ENCODE data around the gene KPTN.
A peak's percentile ranks its signal among the peaks of the same experiment; 100 is the strongest.

The KPTN gene

DNA sequence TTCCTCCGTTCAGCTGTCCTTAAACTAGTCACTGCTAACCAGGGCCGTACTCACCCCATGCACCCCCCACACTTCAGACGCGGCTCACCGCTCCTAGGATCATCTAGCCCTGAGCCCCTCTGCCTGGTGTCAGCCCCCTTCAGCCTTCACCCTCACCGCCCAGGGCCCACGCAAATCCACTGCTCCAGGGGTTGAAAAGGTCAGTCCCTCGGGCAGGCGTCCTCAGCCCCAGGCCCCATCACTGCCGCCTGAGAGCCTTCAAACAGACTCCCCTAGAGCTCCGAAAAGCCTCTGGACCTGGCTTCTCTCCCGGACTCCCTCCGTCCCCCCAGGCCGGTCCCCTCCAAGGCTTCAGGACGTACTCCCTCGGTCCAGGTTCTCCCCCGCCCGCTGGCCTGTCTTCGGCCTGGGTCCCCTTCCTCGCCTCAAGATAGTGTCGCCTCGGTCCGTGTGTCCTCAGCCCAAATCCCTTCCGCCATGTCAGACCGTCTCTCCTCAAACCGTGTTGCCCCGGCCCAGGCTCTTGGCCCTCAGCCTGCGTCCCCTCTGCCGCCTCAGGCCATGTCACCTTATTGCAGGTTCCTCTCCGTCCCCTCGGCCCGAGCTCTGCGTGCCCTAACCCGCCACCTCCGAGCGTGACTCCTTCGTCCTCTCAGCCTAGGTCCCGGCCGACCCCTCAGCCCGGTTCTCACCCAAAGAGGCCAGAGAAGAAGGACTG, 30.3 kb upstream of the KPTN start:
- in situ Hi-C loops (cut with HindIII; ENCODE audit: low sequenced_read_pairs): no loop called here
- peak overlapping the region; percentile 100 for H3K4me3 ChIP-seq (ENCODE audit: low read depth, low read length)
- no peak for TF ChIP-seq CTCF (IDR thresholded peaks at IDR 0.05; ENCODE audit: low read depth, low read length, missing control alignments)
- no peak for DNase-seq (ENCODE audit: low read depth)

GRCh38 chr19:47512948-47513319, 28.9 kb upstream of the KPTN start:
- H3K4me3 ChIP-seq (ENCODE audit: low read depth, low read length): no peak overlapping the region
- TF ChIP-seq CTCF (IDR thresholded peaks at IDR 0.05; ENCODE audit: low read depth, low read length, missing control alignments): no peak
- in situ Hi-C loops (cut with HindIII; ENCODE audit: low sequenced_read_pairs): no loop called here

DNA sequence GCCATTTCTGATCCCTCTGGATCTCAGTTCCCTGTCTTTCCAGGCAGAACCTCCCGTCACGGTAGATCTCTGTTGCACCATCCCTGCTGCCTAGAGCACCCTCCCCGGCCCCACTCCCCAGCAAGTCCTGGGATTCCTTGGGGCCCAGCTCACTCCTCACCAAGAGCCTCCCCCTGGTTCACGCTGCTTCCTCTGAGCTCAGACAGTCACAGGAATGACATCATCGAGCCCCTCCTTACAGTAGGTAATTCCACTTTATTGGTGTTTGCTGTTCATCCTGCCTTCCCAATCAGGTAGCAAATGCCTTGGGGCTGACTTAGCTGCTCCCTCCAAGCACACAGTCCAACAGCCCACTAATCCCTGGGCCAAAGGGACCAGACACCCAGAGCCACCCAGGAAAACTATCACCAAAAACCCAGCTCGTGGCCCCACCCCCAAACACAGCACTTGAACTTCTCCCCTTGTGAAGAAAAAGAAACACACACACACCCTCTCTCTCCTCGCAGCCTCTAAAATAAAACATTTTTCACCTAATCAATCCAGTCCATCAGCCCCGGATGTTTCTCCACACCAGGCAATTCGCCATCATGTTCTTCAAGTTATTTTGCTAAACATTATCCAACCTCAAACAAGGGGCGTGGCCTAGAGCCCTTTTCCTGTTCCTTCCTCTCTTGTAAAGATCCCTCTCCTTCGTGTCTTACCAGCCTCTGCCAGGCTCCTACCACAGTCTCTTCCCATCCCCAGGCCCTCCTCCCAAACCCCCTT, 28.3 kb upstream of the KPTN start:
- no peak for DNase-seq (ENCODE audit: low read depth)
- in situ Hi-C loops (cut with HindIII; ENCODE audit: low sequenced_read_pairs): no loop called here
- no peak for TF ChIP-seq CTCF (IDR thresholded peaks at IDR 0.05; ENCODE audit: low read depth, low read length, missing control alignments)
- H3K4me3 ChIP-seq (ENCODE audit: low read depth, low read length): no peak overlapping the region

More at GRCh38 chr19:47512948-47513319, 28.9 kb upstream of the KPTN start:
- DNase-seq (ENCODE audit: low read depth): no peak

GRCh38 chr19:47511681-47512080, 27.7 kb upstream of the KPTN start:
- TF ChIP-seq CTCF (IDR thresholded peaks at IDR 0.05; ENCODE audit: low read depth, low read length, missing control alignments): no peak
- no peak overlapping the region for H3K4me3 ChIP-seq (ENCODE audit: low read depth, low read length)
- DNase-seq (ENCODE audit: low read depth): no peak
- in situ Hi-C loops (cut with HindIII; ENCODE audit: low sequenced_read_pairs): no loop called here

DNA sequence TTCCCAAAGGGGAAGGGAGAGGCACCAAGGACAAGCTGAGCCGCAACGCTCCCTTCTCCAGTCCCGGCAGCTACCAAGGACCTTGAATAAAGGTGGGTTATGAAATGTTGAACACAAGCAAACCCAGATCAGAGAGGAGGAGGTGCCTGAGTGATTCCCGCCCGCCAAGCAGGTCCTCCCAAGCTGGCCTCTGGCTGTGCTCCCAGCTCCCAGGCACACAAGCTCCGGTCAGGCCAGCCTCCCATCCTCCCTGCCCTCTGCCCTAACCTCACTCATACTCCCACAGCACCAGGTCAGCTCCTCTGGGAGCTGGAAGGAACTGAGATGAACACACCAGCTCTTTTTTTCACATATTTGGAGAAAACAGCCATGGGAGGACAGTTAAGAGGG, 27.1 kb upstream of the KPTN start:
- H3K4me3 ChIP-seq (ENCODE audit: low read depth, low read length): no peak overlapping the region
- TF ChIP-seq CTCF (IDR thresholded peaks at IDR 0.05; ENCODE audit: low read depth, low read length, missing control alignments): no peak
- no peak for DNase-seq (ENCODE audit: low read depth)
- in situ Hi-C loops (cut with HindIII; ENCODE audit: low sequenced_read_pairs): no loop called here

- TF ChIP-seq CTCF (IDR thresholded peaks at IDR 0.05; ENCODE audit: low read depth, low read length, missing control alignments): no peak
- no peak overlapping the region for H3K4me3 ChIP-seq (ENCODE audit: low read depth, low read length)
- in situ Hi-C loops (cut with HindIII; ENCODE audit: low sequenced_read_pairs): no loop called here
- no peak for DNase-seq (ENCODE audit: low read depth)
Observed at GRCh38 chr19:47510516-47511127, 26.6 kb upstream of the KPTN start.

Measured in astrocyte of the cerebellum (primary cell).